COR-L47 (cell line): Measurements from ENCODE around the gene ODAD3.
"Not testable (repeated sequence)": the region's sequence is repeated elsewhere in the genome, so short reads cannot be mapped to it uniquely, and the experiment has no call there.

Experiments used
- DNase-seq: peaks from one replicate; lab custom pipeline; 2025; lab: John Stamatoyannopoulos, UW

The ODAD3 gene

GRCh38 chr19:11437955-11438354 is 3.0 kb upstream of the ODAD3 start:
- no peak for DNase-seq

GRCh38 chr19:11435833-11436313 is 952 bp upstream of the ODAD3 start:
- no peak for DNase-seq

GRCh38 chr19:11434703-11435056 is 241 bp downstream of the ODAD3 start:
- no peak for DNase-seq

- not testable (repeated sequence) for DNase-seq
These were observed 1.4 kb downstream of the ODAD3 start for GRCh38 chr19:11433526-11433925.

- no peak for DNase-seq
These were observed 8.3 kb downstream of the ODAD3 start for GRCh38 chr19:11426656-11427055.

GRCh38 chr19:11425719-11426457 is 9.0 kb downstream of the ODAD3 start:
- DNase-seq: no peak

GRCh38 chr19:11423791-11424181 is 11.1 kb downstream of the ODAD3 start:
- DNase-seq: no peak

- DNase-seq: no peak
These were observed 11.6 kb downstream of the ODAD3 start for GRCh38 chr19:11423164-11423790.

GRCh38 chr19:11422163-11423065 is 12.5 kb downstream of the ODAD3 start:
- DNase-seq: no peak

- no peak for DNase-seq
These were observed 13.4 kb downstream of the ODAD3 start for GRCh38 chr19:11421371-11422098.

GRCh38 chr19:11420429-11421370 is 14.2 kb downstream of the ODAD3 start:
- DNase-seq: no peak

GRCh38 chr19:11418549-11419506 is 16.1 kb downstream of the ODAD3 start, which contains the start of gene RGL3:
TSS of gene RGL3 (minus strand) at chr19:11419314. CDS start at chr19:11419278, 36 bp downstream.
- DNase-seq: peak; percentile 81

- no peak for DNase-seq
These were observed 16.8 kb downstream of the ODAD3 start for GRCh38 chr19:11418094-11418548.

- DNase-seq: no peak
These were observed 18.4 kb downstream of the ODAD3 start for GRCh38 chr19:11416346-11417052.

- DNase-seq: no peak
These were observed 20.4 kb downstream of the ODAD3 start for GRCh38 chr19:11414544-11414943.

GRCh38 chr19:11410682-11411081 is 24.2 kb downstream of the ODAD3 start:
- DNase-seq: no peak

GRCh38 chr19:11408591-11408990 is 26.3 kb downstream of the ODAD3 start:
- no peak for DNase-seq

GRCh38 chr19:11406703-11407236 is 28.2 kb downstream of the ODAD3 start:
- not testable (repeated sequence) for DNase-seq
